ENCODE results near the gene MAP7.

- TF ChIP-seq CTCF (conservative IDR thresholded peaks at IDR 0.05) = no peak
- TF ChIP-seq ZFX (IDR thresholded peaks at IDR 0.05) = no peak
These were observed 167.5 kb downstream of the MAP7 start for GRCh38 chr6:136382676-136383252.
